ENCODE data around the gene PCGF3.

Gene PCGF3

DNA sequence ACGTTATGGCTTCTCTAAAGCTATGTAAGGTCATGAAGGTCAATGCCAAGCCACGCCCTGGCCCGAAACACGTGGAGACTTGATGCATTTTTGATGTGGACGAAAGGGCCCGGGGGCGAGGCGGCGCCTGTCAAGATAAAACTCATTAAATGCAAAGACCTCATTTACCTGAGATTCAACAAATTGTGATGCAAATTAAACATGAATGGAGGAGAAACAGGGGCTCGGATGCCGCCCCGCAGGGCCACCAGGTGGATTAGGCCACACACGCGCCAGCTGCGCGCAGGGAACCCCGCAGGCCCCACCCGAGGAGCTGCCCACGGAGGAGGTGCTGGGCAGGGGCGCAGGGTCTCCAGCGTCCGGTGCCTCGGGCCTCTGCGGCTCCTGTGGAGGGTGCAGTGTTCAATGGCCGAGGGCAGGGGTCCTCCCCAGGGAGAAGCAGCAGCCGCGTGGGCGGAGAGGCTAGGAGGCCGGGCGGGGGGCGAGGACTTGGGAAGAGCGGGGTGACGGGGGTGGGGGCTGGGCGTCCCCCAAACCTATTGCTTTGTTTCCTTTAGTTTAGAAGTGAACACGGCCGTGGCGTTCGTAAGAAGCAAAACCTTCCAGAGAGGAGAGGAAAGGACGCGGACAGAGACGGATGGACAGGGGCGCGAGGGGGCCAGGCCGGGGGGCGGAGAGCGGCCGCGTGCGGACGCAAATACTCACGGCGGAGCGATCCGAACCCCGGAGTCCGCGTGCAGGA lies 79.9 kb downstream of the PCGF3 start:
- TF ChIP-seq, protein P1, sequence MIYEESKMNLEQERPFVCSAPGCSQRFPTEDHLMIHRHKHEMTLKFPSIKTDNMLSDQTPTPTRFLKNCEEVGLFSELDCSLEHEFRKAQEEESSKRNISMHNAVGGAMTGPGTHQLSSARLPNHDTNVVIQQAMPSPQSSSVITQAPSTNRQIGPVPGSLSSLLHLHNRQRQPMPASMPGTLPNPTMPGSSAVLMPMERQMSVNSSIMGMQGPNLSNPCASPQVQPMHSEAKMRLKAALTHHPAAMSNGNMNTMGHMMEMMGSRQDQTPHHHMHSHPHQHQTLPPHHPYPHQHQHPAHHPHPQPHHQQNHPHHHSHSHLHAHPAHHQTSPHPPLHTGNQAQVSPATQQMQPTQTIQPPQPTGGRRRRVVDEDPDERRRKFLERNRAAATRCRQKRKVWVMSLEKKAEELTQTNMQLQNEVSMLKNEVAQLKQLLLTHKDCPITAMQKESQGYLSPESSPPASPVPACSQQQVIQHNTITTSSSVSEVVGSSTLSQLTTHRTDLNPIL (CRISPR knock-in tag; IDR thresholded peaks at IDR 0.05; ENCODE audit: low read depth), result no peak
- TF ChIP-seq GLIS3 (CRISPR knock-in tag; IDR thresholded peaks at IDR 0.05), result no peak
- no peak for TF ChIP-seq ZNF70 (CRISPR knock-in tag; IDR thresholded peaks at IDR 0.05)
- TF ChIP-seq SNAI2 (CRISPR knock-in tag; IDR thresholded peaks at IDR 0.05), result no peak
- no peak for TF ChIP-seq ESRRG (CRISPR knock-in tag; IDR thresholded peaks at IDR 0.05)
- no peak for TF ChIP-seq TOX (CRISPR knock-in tag; IDR thresholded peaks at IDR 0.05; ENCODE audit: borderline replicate concordance)
- no peak for TF ChIP-seq CSDC2 (CRISPR knock-in tag; IDR thresholded peaks at IDR 0.05)
- TF ChIP-seq, protein P2, sequence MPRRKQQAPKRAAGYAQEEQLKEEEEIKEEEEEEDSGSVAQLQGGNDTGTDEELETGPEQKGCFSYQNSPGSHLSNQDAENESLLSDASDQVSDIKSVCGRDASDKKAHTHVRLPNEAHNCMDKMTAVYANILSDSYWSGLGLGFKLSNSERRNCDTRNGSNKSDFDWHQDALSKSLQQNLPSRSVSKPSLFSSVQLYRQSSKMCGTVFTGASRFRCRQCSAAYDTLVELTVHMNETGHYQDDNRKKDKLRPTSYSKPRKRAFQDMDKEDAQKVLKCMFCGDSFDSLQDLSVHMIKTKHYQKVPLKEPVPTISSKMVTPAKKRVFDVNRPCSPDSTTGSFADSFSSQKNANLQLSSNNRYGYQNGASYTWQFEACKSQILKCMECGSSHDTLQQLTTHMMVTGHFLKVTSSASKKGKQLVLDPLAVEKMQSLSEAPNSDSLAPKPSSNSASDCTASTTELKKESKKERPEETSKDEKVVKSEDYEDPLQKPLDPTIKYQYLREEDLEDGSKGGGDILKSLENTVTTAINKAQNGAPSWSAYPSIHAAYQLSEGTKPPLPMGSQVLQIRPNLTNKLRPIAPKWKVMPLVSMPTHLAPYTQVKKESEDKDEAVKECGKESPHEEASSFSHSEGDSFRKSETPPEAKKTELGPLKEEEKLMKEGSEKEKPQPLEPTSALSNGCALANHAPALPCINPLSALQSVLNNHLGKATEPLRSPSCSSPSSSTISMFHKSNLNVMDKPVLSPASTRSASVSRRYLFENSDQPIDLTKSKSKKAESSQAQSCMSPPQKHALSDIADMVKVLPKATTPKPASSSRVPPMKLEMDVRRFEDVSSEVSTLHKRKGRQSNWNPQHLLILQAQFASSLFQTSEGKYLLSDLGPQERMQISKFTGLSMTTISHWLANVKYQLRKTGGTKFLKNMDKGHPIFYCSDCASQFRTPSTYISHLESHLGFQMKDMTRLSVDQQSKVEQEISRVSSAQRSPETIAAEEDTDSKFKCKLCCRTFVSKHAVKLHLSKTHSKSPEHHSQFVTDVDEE (CRISPR knock-in tag; IDR thresholded peaks at IDR 0.05), result no peak
- no peak for TF ChIP-seq BACH2 (CRISPR knock-in tag; IDR thresholded peaks at IDR 0.05; ENCODE audit: borderline replicate concordance)
- TF ChIP-seq, protein P3, sequence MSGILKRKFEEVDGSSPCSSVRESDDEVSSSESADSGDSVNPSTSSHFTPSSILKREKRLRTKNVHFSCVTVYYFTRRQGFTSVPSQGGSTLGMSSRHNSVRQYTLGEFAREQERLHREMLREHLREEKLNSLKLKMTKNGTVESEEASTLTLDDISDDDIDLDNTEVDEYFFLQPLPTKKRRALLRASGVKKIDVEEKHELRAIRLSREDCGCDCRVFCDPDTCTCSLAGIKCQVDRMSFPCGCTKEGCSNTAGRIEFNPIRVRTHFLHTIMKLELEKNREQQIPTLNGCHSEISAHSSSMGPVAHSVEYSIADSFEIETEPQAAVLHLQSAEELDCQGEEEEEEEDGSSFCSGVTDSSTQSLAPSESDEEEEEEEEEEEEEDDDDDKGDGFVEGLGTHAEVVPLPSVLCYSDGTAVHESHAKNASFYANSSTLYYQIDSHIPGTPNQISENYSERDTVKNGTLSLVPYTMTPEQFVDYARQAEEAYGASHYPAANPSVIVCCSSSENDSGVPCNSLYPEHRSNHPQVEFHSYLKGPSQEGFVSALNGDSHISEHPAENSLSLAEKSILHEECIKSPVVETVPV (CRISPR knock-in tag; IDR thresholded peaks at IDR 0.05), result no peak
- no peak for TF ChIP-seq RARB (CRISPR knock-in tag; IDR thresholded peaks at IDR 0.05)
- no peak for TF ChIP-seq ARNTL (CRISPR knock-in tag; IDR thresholded peaks at IDR 0.05; ENCODE audit: borderline replicate concordance, low read depth)
- no peak for TF ChIP-seq ZNF565 (CRISPR knock-in tag; conservative IDR thresholded peaks at IDR 0.05; ENCODE audit: low read depth)
- no peak for TF ChIP-seq TCF4 (CRISPR knock-in tag; IDR thresholded peaks at IDR 0.05; ENCODE audit: borderline replicate concordance)
- TF ChIP-seq ZFP3 (CRISPR knock-in tag; IDR thresholded peaks at IDR 0.05), result no peak
- TF ChIP-seq OSR1 (CRISPR knock-in tag; IDR thresholded peaks at IDR 0.05), result no peak
- TF ChIP-seq, protein P4, sequence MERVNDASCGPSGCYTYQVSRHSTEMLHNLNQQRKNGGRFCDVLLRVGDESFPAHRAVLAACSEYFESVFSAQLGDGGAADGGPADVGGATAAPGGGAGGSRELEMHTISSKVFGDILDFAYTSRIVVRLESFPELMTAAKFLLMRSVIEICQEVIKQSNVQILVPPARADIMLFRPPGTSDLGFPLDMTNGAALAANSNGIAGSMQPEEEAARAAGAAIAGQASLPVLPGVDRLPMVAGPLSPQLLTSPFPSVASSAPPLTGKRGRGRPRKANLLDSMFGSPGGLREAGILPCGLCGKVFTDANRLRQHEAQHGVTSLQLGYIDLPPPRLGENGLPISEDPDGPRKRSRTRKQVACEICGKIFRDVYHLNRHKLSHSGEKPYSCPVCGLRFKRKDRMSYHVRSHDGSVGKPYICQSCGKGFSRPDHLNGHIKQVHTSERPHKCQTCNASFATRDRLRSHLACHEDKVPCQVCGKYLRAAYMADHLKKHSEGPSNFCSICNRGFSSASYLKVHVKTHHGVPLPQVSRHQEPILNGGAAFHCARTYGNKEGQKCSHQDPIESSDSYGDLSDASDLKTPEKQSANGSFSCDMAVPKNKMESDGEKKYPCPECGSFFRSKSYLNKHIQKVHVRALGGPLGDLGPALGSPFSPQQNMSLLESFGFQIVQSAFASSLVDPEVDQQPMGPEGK (CRISPR knock-in tag; IDR thresholded peaks at IDR 0.05; ENCODE audit: borderline replicate concordance), result no peak
- no peak for ATAC-seq

DNA sequence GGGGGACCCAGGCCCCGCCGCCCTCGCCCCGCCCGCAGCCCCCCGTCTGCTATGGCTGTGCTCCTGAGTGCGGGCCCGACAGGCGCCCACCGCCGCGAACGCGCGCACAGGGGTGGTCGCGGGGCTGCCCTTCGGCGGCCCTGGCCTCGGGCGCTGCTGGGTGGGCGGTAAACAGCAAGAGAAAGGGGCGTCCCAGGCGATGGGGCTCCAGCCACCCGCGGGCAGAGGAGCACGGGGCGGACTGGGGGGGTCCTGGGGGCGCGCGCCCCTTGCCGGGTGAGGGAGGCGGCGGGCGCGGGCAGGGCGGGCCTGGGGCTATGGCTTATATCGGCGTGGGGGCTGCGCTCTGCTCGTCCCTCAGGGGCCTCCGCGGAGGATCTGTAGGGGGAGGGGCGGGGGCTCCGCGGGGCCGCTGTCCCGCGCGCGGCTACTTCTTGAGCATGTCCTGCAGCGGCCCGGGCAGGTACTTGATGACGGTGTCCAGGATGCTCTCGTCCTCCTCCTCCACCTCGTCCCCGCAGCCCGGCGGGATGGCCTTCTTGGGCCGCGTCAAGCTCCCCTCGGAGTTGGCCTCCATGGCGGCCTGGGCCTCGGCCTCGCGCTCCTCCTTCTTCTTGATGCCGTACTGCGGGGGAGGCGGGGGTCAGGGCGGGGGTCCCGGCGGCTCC lies 80.6 kb downstream of the PCGF3 start:
- no peak for TF ChIP-seq ZNF8 (CRISPR knock-in tag; IDR thresholded peaks at IDR 0.05)
- TF ChIP-seq, protein P1 (CRISPR knock-in tag; IDR thresholded peaks at IDR 0.05; ENCODE audit: low read depth), result no peak
- no peak for TF ChIP-seq ESRRG (CRISPR knock-in tag; IDR thresholded peaks at IDR 0.05)
- TF ChIP-seq, protein P3 (CRISPR knock-in tag; IDR thresholded peaks at IDR 0.05), result no peak
- TF ChIP-seq GLIS3 (CRISPR knock-in tag; IDR thresholded peaks at IDR 0.05), result no peak
- TF ChIP-seq ZNF565 (CRISPR knock-in tag; conservative IDR thresholded peaks at IDR 0.05; ENCODE audit: low read depth), result no peak
- no peak for TF ChIP-seq BACH2 (CRISPR knock-in tag; IDR thresholded peaks at IDR 0.05; ENCODE audit: borderline replicate concordance)
- no peak for TF ChIP-seq SNAI2 (CRISPR knock-in tag; IDR thresholded peaks at IDR 0.05)
- TF ChIP-seq RARB (CRISPR knock-in tag; IDR thresholded peaks at IDR 0.05), result no peak
- no peak for TF ChIP-seq ZFP30 (CRISPR knock-in tag; IDR thresholded peaks at IDR 0.05)
- no peak for TF ChIP-seq TCF4 (CRISPR knock-in tag; IDR thresholded peaks at IDR 0.05; ENCODE audit: borderline replicate concordance)
- no peak for TF ChIP-seq CSDC2 (CRISPR knock-in tag; IDR thresholded peaks at IDR 0.05)
- TF ChIP-seq PPARA (CRISPR knock-in tag; IDR thresholded peaks at IDR 0.05; ENCODE audit: borderline replicate concordance), result no peak
- no peak for ATAC-seq

Data from SK-N-SH treated with all-trans-retinoic acid at 6 μM for 48 hours (cell line).